K562 (cell line): ENCODE results near the gene GUCA1A. TPM values are rescaled to one million over a fixed set of nuclear protein-coding genes. Genes with fewer than 3 reads are reported as not detected.

Experiments used
- C11orf30 ChIP-seq: fragments of 450-650 bp; IDR thresholded peaks from 2 replicates; pipeline ENCODE4 v1.6.1; 2016; ENCODE audit warnings: low read depth, mild to moderate bottlenecking
- CREB1 ChIP-seq, 2 experiments: sonication (generic) in 1 of 2; formaldehyde crosslinking in 1 of 2; IDR thresholded peaks; 2 replicates each; pipeline versions ENCODE4 v1.6.1 to v1.8.0; 2012 to 2022; ENCODE audit warnings: inconsistent platforms in 1 of 2, mild to moderate bottlenecking in 1 of 2, missing genetic modification reagents in 1 of 2, moderate library complexity in 1 of 2
- DPF2 ChIP-seq: fragments of 450-650 bp; IDR thresholded peaks from 2 replicates; pipeline ENCODE4 v1.6.1; 2016
- ELF2 ChIP-seq: fragments of 250-450 bp; sonication (Bioruptor Pico); IDR thresholded peaks from 2 replicates; pipeline ENCODE4 v1.5.0; 2021; ENCODE audit warnings: mild to moderate bottlenecking
- HDAC8 ChIP-seq: fragments of 450-650 bp; IDR thresholded peaks from 2 replicates; pipeline ENCODE4 v1.6.1; 2016; ENCODE audit warnings: mild to moderate bottlenecking, missing genetic modification characterization, moderate library complexity, missing compliant biosample characterization
- HMGXB4 ChIP-seq: sonication (generic); formaldehyde crosslinking; IDR thresholded peaks from 2 replicates; pipeline ENCODE4 v1.8.1; 2023; ENCODE audit warnings: mild to moderate bottlenecking, missing genetic modification reagents
- HNRNPH1 ChIP-seq: fragments of 200-400 bp; formaldehyde crosslinking; optimal IDR thresholded peaks from 2 replicates; pipeline ENCODE3; 2017; ENCODE audit warnings: low read depth, mild to moderate bottlenecking, low read length, moderate library complexity
- IRF9 ChIP-seq: fragments of 450-650 bp; IDR thresholded peaks from 2 replicates; pipeline ENCODE4 v1.6.1; 2016; ENCODE audit warnings: missing biosample characterization, missing genetic modification characterization
- KDM1A ChIP-seq, 2 experiments: fragments of 450-650 bp; IDR thresholded peaks; 2 replicates each; pipeline ENCODE4 v1.6.1; 2016; ENCODE audit warnings: mild to moderate bottlenecking in 2 of 2
- REST ChIP-seq, 2 experiments: fragments of 450-650 bp; formaldehyde crosslinking in 1 of 2; IDR thresholded peaks; 2 replicates each; pipeline versions ENCODE4 v1.4.0 to v1.6.1; 2014 to 2020; ENCODE audit warnings: mild to moderate bottlenecking in 2 of 2, borderline replicate concordance in 1 of 2, low read depth in 1 of 2
- RFX5 ChIP-seq: IDR thresholded peaks from 2 replicates; pipeline ENCODE4 v1.6.1; 2011; ENCODE audit warnings: low read depth, mild to moderate bottlenecking, improper control_type of control experiment, low read length
- SMARCA4 ChIP-seq: fragments of 450-650 bp; IDR thresholded peaks from 2 replicates; pipeline ENCODE4 v1.6.1; 2016
- STAT5A ChIP-seq: IDR thresholded peaks from 2 replicates; pipeline ENCODE4 v1.6.1; 2012; ENCODE audit warnings: low read length, inconsistent platforms, borderline replicate concordance
- ZFP36 ChIP-seq: fragments of 150-350 bp; IDR thresholded peaks from 2 replicates; pipeline ENCODE4 v1.6.1; 2018; ENCODE audit warnings: low read length, low read depth; ENCODE audit not compliant: partially characterized antibody
- ZFX ChIP-seq: sonication (generic); formaldehyde crosslinking; IDR thresholded peaks from 2 replicates; pipeline ENCODE4 v1.8.0; 2022; ENCODE audit warnings: mild to moderate bottlenecking, missing genetic modification reagents, moderate library complexity
- ZNF253 ChIP-seq: fragments of 250-450 bp; sonication (Bioruptor Pico); conservative IDR thresholded peaks from 2 replicates; pipeline ENCODE4 v1.6.1; 2021; ENCODE audit warnings: mild to moderate bottlenecking
- ZNF445 ChIP-seq: fragments of 250-450 bp; sonication (Bioruptor Pico); IDR thresholded peaks from 2 replicates; pipeline ENCODE4 v1.4.0; 2020; ENCODE audit warnings: low read depth, mild to moderate bottlenecking, moderate library complexity
- ZNF584 ChIP-seq: fragments of 200-800 bp; sonication (Bioruptor generic); IDR thresholded peaks from 2 replicates; pipeline ENCODE4 v1.6.1; 2016; ENCODE audit warnings: low read depth, mild to moderate bottlenecking, missing genetic modification characterization, missing compliant biosample characterization
- polyA plus RNA-seq, 8 experiments: library from polyadenylated mRNA; depleted of rRNA in 4 of 8; stranded (reverse) in 5 of 8; unstranded in 3 of 8; fragments of >200 nt; fragmentation: Nextera tagmentation in 2 of 8; fragmentation: Illumina TruSeq in 1 of 8; extraction: Ambion mirVana in 2 of 8; extraction: Trizol in 1 of 8; gene quantifications; 2 replicates each; pipeline versions ENCODE4 v1.2.1 to v1.2.3, GENCODE V29; 2011 to 2014; ENCODE audit warnings: inconsistent platforms in 1 of 8, missing spikeins in 1 of 8
- total RNA-seq, 7 experiments: library from RNA; depleted of rRNA in 6 of 7; stranded (reverse); fragments of >200 nt in 6 of 7; fragmentation: Illumina TruSeq in 2 of 7; extraction: Trizol in 2 of 7; gene quantifications; 2 replicates each; pipeline versions ENCODE4 v1.2.1 to v1.2.3, GENCODE V29; 2011 to 2021; ENCODE audit warnings: low replicate concordance in 1 of 7

The GUCA1A gene
- total and polyA plus RNA-seq, 9 of the 15 experiments (the other 6 are each of a cell fraction or from before 2014, with no cell fraction given) = not detected

GRCh38 chr6:42224222-42225028 is 51.3 kb downstream of the GUCA1A start (continued):
- TF ChIP-seq HDAC8 (tag) = no peak
- TF ChIP-seq ZFP36 = no peak
- no peak for TF ChIP-seq ZNF584 (CRISPR knock-in tag)
- peak; percentile 87 to 89 for TF ChIP-seq KDM1A (IDR thresholded peaks at IDR 0.05)
- TF ChIP-seq ZNF253 = no peak
- no peak for TF ChIP-seq ZFX (CRISPR knock-in tag)
- TF ChIP-seq ELF2 = no peak
- no peak for TF ChIP-seq HNRNPH1
- peak; percentile 61; the same call in 1 of the 2 replicates for TF ChIP-seq DPF2
- peak; percentile 44 for TF ChIP-seq IRF9
- TF ChIP-seq STAT5A = no peak
- TF ChIP-seq CREB1 (IDR thresholded peaks at IDR 0.05) = peak; percentile 58
- peak; percentile 48; the same call in 1 of the 2 replicates for TF ChIP-seq CREB1 (CRISPR knock-in tag; IDR thresholded peaks at IDR 0.05)
- peak; percentile 79 for TF ChIP-seq SMARCA4
- TF ChIP-seq RFX5 = no peak
- no peak for TF ChIP-seq REST (IDR thresholded peaks at IDR 0.05; ENCODE audit: borderline replicate concordance)
- TF ChIP-seq REST (CRISPR knock-in tag; IDR thresholded peaks at IDR 0.05; ENCODE audit: low read depth) = no peak
- TF ChIP-seq ZNF445 (CRISPR knock-in tag) = no peak
- no peak for TF ChIP-seq C11orf30
- TF ChIP-seq HMGXB4 (CRISPR knock-in tag) = no peak
